HepG2 (cell line): ENCODE results near the gene PPP2R2C. TPM values are rescaled to one million over a fixed set of nuclear protein-coding genes. Genes with fewer than 3 reads are reported as not detected.
A peak's percentile ranks its signal among the peaks of the same experiment; 100 is the strongest.

ENCODE experiments used
- ATAC-seq: fragments of 200-7000 bp; cut with Tn5 transposase; 3 replicates; pipeline ENCODE4 v1.9.1; 2020; ENCODE audit warnings: mild to moderate bottlenecking, moderate library complexity
- BruUV-seq: library from RNA; stranded (reverse); fragments of 400-500 nt; replicated peaks from 2 replicates; lab custom pipeline; 2021; lab: Mats Ljungman, UMichigan
- CTCF ChIA-PET: fragments of 300-600 bp; formaldehyde crosslinking; extraction: SDS; loops from one replicate; lab custom pipeline; 2021; ENCODE audit warnings: low total read pairs, inconsistent platforms, low intra/inter-chr PET ratio; lab: Yijun Ruan, JAX
- POLR2A ChIA-PET: fragments of 350-600 bp; sonication (Branson Sonifier 250); formaldehyde crosslinking; loops from one replicate; lab custom pipeline; 2020; ENCODE audit warnings: antibody characterized with exemption, inconsistent platforms; lab: Yijun Ruan, JAX
- DNase-seq: peaks from one replicate; pipeline ENCODE4 v3.0.0-alpha.2; 2015; ENCODE audit warnings: low spot score
- FAIRE-seq: peaks from 3 replicates; lab custom pipeline; 2011; peaks lifted over from hg19 to GRCh38; lab: Jason Lieb, UNC
- H2AFZ ChIP-seq: one replicate; pipeline ENCODE4 v1.6.1; 2011; ENCODE audit warnings: low read length, inconsistent platforms
- H3K27ac ChIP-seq: fragments of 300-600 bp; 3 replicates; pipeline ENCODE4 v1.8.0; 2011; ENCODE audit warnings: mixed run types, mild to moderate bottlenecking, mixed read lengths, low read length, inconsistent platforms; ENCODE audit not compliant: insufficient read depth; ENCODE audit errors: extremely low read length
- H3K27me3 ChIP-seq, 2 experiments: fragments of 200-600 bp in 1 of 2; 2 replicates in 1 of 2; 3 replicates in 1 of 2; pipeline versions ENCODE4 v1.6.0 to v1.8.0; 2011; ENCODE audit warnings: low read length in 2 of 2, mild to moderate bottlenecking in 2 of 2, moderate library complexity in 2 of 2, inconsistent platforms in 1 of 2; ENCODE audit not compliant: insufficient read depth in 2 of 2, control insufficient read depth in 1 of 2
- H3K36me3 ChIP-seq, 2 experiments: fragments of 200-600 bp in 1 of 2; replicated peaks in 1 of 2; 2 replicates in 1 of 2; 3 replicates in 1 of 2; pipeline versions ENCODE4 v1.5.1 to v1.8.0; 2011; ENCODE audit warnings: low read length in 2 of 2, inconsistent platforms in 1 of 2; ENCODE audit not compliant: insufficient read depth in 2 of 2, control insufficient read depth in 1 of 2
- H3K4me1 ChIP-seq: 2 replicates; pipeline ENCODE4 v1.5.1; 2012; ENCODE audit warnings: low read length, inconsistent platforms; ENCODE audit not compliant: insufficient read depth
- H3K4me2 ChIP-seq: 2 replicates; pipeline ENCODE4 v1.6.0; 2011; ENCODE audit warnings: low read depth, low read length, inconsistent platforms
- H3K4me3 ChIP-seq, 3 experiments: fragments of 200-600 bp in 1 of 3; sonication (generic), shearing (Covaris generic) in 1 of 3; replicated peaks in 1 of 3; 2 replicates each; pipeline ENCODE4 v1.5.1; 2011 to 2016; ENCODE audit warnings: low read length in 3 of 3, inconsistent platforms in 2 of 3, low read depth in 2 of 3, mild to moderate bottlenecking in 2 of 3, control low read depth in 1 of 3, mixed read lengths in 1 of 3; ENCODE audit not compliant: insufficient read depth in 1 of 3
- H3K79me2 ChIP-seq: one replicate; pipeline ENCODE4 v1.6.1; 2011; ENCODE audit warnings: low read length, inconsistent platforms; ENCODE audit not compliant: insufficient read depth
- H3K9ac ChIP-seq: 2 replicates; pipeline ENCODE4 v1.6.0; 2011; ENCODE audit warnings: mild to moderate bottlenecking, low read depth, low read length, inconsistent platforms; ENCODE audit not compliant: insufficient read depth
- H3K9me3 ChIP-seq: 2 replicates; pipeline ENCODE4 v1.5.1; 2012; ENCODE audit warnings: mild to moderate bottlenecking, low read length
- H4K20me1 ChIP-seq: 2 replicates; pipeline ENCODE4 v1.6.0; 2011; ENCODE audit warnings: inconsistent platforms, mild to moderate bottlenecking, low read length, moderate library complexity; ENCODE audit not compliant: insufficient read depth
- MTA3 ChIP-seq: sonication (generic); formaldehyde crosslinking; IDR thresholded peaks from 2 replicates; pipeline ENCODE4 v1.4.0; 2020; ENCODE audit warnings: missing genetic modification reagents
- MXI1 ChIP-seq: IDR thresholded peaks from 3 replicates; pipeline ENCODE4 v1.6.1; 2012; ENCODE audit warnings: low read depth, low read length, inconsistent platforms, borderline replicate concordance
- WGBS: methylation state at CpG from one replicate; pipeline ENCODE4 v1.1.6; 2017; ENCODE audit warnings: low lambda C conversion rate; 5-methylcytosine and 5-hydroxymethylcytosine counted together
- in situ Hi-C: cut with HindIII; loops from 2 replicates; pipeline ENCODE4 v1.10.0; 2017; ENCODE audit warnings: low pct_unique_long_range_greater_than_20kb; ENCODE audit not compliant: extremely low pct_ligation_motif_present
- intact Hi-C: fragments of 100-400 bp; cut with micrococcal nuclease; formaldehyde crosslinking; loops from one replicate; pipeline ENCODE4 v1.10.0; 2022; ENCODE audit not compliant: unreplicated experiment
- polyA plus RNA-seq, 8 experiments: library from polyadenylated mRNA; depleted of rRNA in 3 of 8; stranded (reverse) in 7 of 8; unstranded in 1 of 8; fragments of >200 nt; fragmentation: Illumina TruSeq in 4 of 8; extraction: Trizol in 4 of 8; gene quantifications; 2 replicates each; pipeline versions ENCODE4 v1.2.1 to v1.2.3, GENCODE V29; 2011 to 2016; ENCODE audit warnings: low read depth in 4 of 8, missing spikeins in 1 of 8, mixed read lengths in 1 of 8; ENCODE audit not compliant: insufficient read depth in 1 of 8
- total RNA-seq, 5 experiments: library from RNA; depleted of rRNA; stranded (reverse); fragments of >200 nt; fragmentation: Illumina TruSeq; extraction: Trizol; gene quantifications; 2 replicates each; pipeline ENCODE4 v1.2.3, GENCODE V29; 2016; ENCODE audit warnings: low read depth in 1 of 5
- TF ChIP-seq, protein P1 (sequence below), 2 experiments: sonication (generic) in 1 of 2; formaldehyde crosslinking in 1 of 2; IDR thresholded peaks; 2 replicates each; pipeline versions ENCODE4 v1.5.1 to v1.6.1; 2011 to 2020; ENCODE audit warnings: borderline replicate concordance in 1 of 2, low read depth in 1 of 2, low read length in 1 of 2, mild to moderate bottlenecking in 1 of 2, missing genetic modification reagents in 1 of 2, moderate library complexity in 1 of 2

PPP2R2C gene
- total and polyA plus RNA-seq, 2 of the 13 experiments (the other 11 are each of a cell fraction or from before 2014, with no cell fraction given), result 0.60 to 8.6 TPM

DNA sequence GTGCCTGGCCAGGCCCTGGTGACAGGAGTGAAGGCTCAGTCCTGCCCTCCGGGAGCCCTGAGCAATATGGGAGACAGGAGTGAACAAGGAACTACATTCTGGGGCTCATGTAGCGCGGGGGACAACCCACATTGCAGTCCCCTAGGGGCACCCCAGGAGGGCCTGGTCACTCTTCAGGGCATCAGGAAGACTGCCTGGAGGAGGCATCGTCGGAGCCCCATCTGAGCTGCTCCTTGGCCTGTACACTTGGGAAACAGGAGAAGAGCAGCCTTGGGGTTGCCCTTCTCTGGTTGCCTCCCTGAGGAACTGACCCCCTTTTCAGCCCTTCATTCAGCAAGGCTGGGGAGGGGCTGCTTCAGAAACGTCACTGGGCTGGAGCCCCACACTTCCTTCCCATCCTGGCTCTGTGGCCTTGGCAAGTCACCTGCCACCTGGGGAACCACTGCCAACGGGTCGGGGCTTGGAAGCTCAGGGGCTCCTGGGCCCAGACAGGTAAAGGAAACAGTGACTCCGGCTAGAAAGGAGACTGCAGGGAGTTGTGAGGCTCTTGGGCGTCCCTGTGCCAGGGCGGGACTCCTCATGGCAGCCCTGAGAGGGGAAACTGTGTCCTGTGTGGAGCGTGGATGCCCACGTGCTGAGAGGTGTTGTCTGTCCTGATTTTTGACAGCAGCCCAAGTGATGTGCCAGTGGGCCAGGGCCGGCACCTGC, 192.7 kb downstream of the PPP2R2C start:
- peak overlapping the region; percentile 92 for H3K27ac ChIP-seq
- intact Hi-C loops (no loop called here), in situ Hi-C loops (no loop called here)
- H3K36me3 ChIP-seq, result peaks cover 38 to 53% of the 10 kb centered on the region in 2 experiments
- no peak for ATAC-seq
- no peaks in the 10 kb centered on the region for H3K9me3 ChIP-seq
- H3K4me3 ChIP-seq, result no peak overlapping the region
- H2AFZ ChIP-seq, result no peak overlapping the region
- ChIA-PET CTCF (no interaction called here), POLR2A (no interaction called here)
- no TSS peak for BruUV-seq
- no peak overlapping the region for H3K4me2 ChIP-seq
- peaks cover 52% of the 10 kb centered on the region for H3K4me1 ChIP-seq
- H3K79me2 ChIP-seq, result peaks cover 33% of the 10 kb centered on the region
- no peak for FAIRE-seq
- H4K20me1 ChIP-seq, result 0 out of 2 replicates have a peak, but pooled peaks cover 4% of the 10 kb centered on the region
- no peak for TF ChIP-seq MTA3 (CRISPR knock-in tag)
- TF ChIP-seq MXI1, result no peak
- TF ChIP-seq, protein P1, sequence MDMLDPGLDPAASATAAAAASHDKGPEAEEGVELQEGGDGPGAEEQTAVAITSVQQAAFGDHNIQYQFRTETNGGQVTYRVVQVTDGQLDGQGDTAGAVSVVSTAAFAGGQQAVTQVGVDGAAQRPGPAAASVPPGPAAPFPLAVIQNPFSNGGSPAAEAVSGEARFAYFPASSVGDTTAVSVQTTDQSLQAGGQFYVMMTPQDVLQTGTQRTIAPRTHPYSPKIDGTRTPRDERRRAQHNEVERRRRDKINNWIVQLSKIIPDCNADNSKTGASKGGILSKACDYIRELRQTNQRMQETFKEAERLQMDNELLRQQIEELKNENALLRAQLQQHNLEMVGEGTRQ (IDR thresholded peaks at IDR 0.05; ENCODE audit: low read depth, low read length), result no peak
- TF ChIP-seq, protein P1 (CRISPR knock-in tag; IDR thresholded peaks at IDR 0.05; ENCODE audit: borderline replicate concordance), result no peak
- H3K9ac ChIP-seq, result peak overlapping the region; percentile 9; the same call in 1 of the 2 replicates
- H3K27me3 ChIP-seq, result no peaks in the 10 kb centered on the region
- 99% methylated on average over 10 of the region's 14 CpGs for WGBS
- no peak for DNase-seq
